HepG2 (cell line): Measurements from ENCODE around the gene ZBBX.
"Not testable (repeated sequence)": the region's sequence is repeated elsewhere in the genome, so short reads cannot be mapped to it uniquely, and the experiment has no call there.

Experiments used
- GABPA ChIP-seq, 2 experiments: IDR thresholded peaks; 2 replicates each; pipeline ENCODE4 v1.6.1; 2011 to 2016; ENCODE audit warnings: low read depth in 2 of 2, low read length in 1 of 2, missing biosample characterization in 1 of 2, missing genetic modification characterization in 1 of 2
- MTF2 ChIP-seq: sonication (generic); formaldehyde crosslinking; IDR thresholded peaks from 2 replicates; pipeline ENCODE4 v1.5.0; 2020; ENCODE audit warnings: missing genetic modification reagents, borderline replicate concordance
- NFE2L2 ChIP-seq: fragments of 150-350 bp; IDR thresholded peaks from 2 replicates; pipeline ENCODE4 v1.6.1; 2014; ENCODE audit warnings: low read length
- TEAD2 ChIP-seq: sonication (generic); formaldehyde crosslinking; IDR thresholded peaks from 2 replicates; pipeline ENCODE4 v1.9.0; 2021; ENCODE audit warnings: missing genetic modification reagents
- ZBTB42 ChIP-seq: sonication (generic); formaldehyde crosslinking; IDR thresholded peaks from 2 replicates; pipeline ENCODE4 v1.5.0; 2020; ENCODE audit warnings: mild to moderate bottlenecking, missing genetic modification reagents
- TF ChIP-seq, protein P1 (sequence below): sonication (generic); formaldehyde crosslinking; IDR thresholded peaks from 2 replicates; pipeline ENCODE4 v1.5.1; 2020; ENCODE audit warnings: mild to moderate bottlenecking, missing genetic modification reagents, borderline replicate concordance
- TF ChIP-seq, protein P2 (sequence below): sonication (generic); formaldehyde crosslinking; IDR thresholded peaks from 2 replicates; pipeline ENCODE4 v1.8.1; 2023; ENCODE audit warnings: missing genetic modification reagents, inconsistent platforms, borderline replicate concordance
- TF ChIP-seq, protein P3 (sequence below): sonication (generic); formaldehyde crosslinking; IDR thresholded peaks from 2 replicates; pipeline ENCODE4 v1.5.0; 2020; ENCODE audit warnings: mild to moderate bottlenecking, missing genetic modification reagents, moderate library complexity

DNA sequence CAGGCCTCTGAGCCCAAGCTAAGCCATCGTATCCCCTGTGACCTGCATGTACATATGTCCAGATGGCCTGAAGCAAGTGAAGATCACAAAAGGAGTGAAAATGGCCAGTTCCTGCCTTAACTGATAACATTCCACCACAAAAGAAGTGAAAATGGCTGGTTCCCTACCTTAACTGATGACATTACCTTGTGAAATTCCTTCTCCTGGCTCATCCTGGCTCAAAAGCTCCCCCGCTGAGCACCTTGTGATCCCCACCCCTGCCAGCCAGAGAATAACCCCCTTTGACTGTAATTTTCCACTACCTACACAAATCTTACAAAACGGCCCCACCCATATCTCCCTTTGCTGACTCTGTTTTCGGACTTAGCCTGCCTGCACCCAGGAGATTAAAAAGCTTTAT is 42.3 kb upstream of the ZBBX start:
- TF ChIP-seq GABPA (IDR thresholded peaks at IDR 0.05; ENCODE audit: low read depth, low read length); GABPA (CRISPR knock-in tag; IDR thresholded peaks at IDR 0.05; ENCODE audit: low read depth); NFE2L2; ZBTB42 (CRISPR knock-in tag); MTF2; TEAD2 (CRISPR knock-in tag): not testable (repeated sequence)
- TF ChIP-seq, protein P1, sequence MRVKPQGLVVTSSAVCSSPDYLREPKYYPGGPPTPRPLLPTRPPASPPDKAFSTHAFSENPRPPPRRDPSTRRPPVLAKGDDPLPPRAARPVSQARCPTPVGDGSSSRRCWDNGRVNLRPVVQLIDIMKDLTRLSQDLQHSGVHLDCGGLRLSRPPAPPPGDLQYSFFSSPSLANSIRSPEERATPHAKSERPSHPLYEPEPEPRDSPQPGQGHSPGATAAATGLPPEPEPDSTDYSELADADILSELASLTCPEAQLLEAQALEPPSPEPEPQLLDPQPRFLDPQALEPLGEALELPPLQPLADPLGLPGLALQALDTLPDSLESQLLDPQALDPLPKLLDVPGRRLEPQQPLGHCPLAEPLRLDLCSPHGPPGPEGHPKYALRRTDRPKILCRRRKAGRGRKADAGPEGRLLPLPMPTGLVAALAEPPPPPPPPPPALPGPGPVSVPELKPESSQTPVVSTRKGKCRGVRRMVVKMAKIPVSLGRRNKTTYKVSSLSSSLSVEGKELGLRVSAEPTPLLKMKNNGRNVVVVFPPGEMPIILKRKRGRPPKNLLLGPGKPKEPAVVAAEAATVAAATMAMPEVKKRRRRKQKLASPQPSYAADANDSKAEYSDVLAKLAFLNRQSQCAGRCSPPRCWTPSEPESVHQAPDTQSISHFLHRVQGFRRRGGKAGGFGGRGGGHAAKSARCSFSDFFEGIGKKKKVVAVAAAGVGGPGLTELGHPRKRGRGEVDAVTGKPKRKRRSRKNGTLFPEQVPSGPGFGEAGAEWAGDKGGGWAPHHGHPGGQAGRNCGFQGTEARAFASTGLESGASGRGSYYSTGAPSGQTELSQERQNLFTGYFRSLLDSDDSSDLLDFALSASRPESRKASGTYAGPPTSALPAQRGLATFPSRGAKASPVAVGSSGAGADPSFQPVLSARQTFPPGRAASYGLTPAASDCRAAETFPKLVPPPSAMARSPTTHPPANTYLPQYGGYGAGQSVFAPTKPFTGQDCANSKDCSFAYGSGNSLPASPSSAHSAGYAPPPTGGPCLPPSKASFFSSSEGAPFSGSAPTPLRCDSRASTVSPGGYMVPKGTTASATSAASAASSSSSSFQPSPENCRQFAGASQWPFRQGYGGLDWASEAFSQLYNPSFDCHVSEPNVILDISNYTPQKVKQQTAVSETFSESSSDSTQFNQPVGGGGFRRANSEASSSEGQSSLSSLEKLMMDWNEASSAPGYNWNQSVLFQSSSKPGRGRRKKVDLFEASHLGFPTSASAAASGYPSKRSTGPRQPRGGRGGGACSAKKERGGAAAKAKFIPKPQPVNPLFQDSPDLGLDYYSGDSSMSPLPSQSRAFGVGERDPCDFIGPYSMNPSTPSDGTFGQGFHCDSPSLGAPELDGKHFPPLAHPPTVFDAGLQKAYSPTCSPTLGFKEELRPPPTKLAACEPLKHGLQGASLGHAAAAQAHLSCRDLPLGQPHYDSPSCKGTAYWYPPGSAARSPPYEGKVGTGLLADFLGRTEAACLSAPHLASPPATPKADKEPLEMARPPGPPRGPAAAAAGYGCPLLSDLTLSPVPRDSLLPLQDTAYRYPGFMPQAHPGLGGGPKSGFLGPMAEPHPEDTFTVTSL (CRISPR knock-in tag): not testable (repeated sequence)
- TF ChIP-seq, protein P2, sequence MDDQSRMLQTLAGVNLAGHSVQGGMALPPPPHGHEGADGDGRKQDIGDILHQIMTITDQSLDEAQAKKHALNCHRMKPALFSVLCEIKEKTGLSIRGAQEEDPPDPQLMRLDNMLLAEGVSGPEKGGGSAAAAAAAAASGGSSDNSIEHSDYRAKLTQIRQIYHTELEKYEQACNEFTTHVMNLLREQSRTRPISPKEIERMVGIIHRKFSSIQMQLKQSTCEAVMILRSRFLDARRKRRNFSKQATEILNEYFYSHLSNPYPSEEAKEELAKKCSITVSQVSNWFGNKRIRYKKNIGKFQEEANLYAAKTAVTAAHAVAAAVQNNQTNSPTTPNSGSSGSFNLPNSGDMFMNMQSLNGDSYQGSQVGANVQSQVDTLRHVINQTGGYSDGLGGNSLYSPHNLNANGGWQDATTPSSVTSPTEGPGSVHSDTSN (CRISPR knock-in tag): not testable (repeated sequence)
- TF ChIP-seq, protein P3, sequence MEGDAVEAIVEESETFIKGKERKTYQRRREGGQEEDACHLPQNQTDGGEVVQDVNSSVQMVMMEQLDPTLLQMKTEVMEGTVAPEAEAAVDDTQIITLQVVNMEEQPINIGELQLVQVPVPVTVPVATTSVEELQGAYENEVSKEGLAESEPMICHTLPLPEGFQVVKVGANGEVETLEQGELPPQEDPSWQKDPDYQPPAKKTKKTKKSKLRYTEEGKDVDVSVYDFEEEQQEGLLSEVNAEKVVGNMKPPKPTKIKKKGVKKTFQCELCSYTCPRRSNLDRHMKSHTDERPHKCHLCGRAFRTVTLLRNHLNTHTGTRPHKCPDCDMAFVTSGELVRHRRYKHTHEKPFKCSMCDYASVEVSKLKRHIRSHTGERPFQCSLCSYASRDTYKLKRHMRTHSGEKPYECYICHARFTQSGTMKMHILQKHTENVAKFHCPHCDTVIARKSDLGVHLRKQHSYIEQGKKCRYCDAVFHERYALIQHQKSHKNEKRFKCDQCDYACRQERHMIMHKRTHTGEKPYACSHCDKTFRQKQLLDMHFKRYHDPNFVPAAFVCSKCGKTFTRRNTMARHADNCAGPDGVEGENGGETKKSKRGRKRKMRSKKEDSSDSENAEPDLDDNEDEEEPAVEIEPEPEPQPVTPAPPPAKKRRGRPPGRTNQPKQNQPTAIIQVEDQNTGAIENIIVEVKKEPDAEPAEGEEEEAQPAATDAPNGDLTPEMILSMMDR (CRISPR knock-in tag): not testable (repeated sequence)
